ENCODE results near the gene TRIM17.
A peak's percentile ranks its signal among the peaks of the same experiment; 100 is the strongest.

Gene TRIM17

DNA sequence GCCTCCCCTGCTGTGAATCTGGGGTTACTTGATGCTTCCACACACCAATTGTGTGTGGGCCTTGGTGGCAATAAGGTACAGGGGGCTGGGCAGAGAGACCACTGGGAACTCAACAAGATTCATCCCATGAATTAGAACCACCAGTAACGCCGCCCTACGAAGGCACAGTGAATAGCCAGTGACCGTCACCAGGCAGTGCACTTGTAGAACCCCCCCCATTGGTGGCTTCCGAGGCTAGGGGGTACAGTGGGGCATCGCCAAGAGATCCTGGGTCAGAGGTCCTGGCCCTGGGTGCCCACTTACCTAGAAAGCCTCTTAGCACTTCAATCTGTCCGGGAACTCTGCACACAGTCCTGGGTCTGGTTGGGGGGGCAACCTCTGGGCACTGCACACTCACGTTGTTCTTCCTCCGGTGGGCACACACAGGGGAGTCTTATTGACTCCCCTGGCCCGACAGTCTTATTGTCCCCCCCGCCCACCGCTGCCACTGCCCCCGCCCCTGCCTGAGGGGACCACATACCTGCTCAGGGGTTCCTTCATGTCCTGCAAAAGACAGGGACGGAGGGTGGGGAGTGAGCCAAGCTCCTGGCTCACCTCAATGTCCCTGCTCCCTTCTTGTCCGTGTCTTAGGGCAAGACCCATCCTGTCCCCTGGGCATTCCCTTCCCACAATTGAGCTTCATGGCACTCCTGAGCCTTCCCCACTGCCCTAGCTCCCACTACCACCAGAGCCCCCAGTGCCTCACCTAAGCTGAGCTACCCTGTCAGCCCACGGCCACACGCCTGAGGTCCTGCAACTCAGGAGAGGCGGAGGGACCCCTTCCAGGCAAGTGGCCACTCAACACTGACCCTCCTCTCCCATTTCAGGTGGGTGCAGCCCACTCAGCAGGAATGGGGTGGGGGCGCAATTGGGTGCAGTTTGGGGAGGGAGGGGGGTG is 7.5 kb downstream of the TRIM17 start:
- Histone ChIP-seq H3K4me2 (ENCODE audit: low read depth, low read length) (no peak overlapping the region), H3K79me2 (ENCODE audit: low read length) (peaks cover 23% of the 10 kb centered on the region), H4K20me1 (ENCODE audit: insufficient read depth, low read length) (no peaks in the 10 kb centered on the region), H3K4me1 (ENCODE audit: low read length) (peaks cover 10% of the 10 kb centered on the region; the same call in 1 of the 2 replicates), H3K9me3 (replicated peaks; ENCODE audit: insufficient read depth, low read length) (no peaks in the 10 kb centered on the region), H3F3A (ENCODE audit: insufficient read depth, low read length) (no peaks in the 10 kb centered on the region), H3K36me3 (replicated peaks; ENCODE audit: insufficient read depth, low read length) (no peaks in the 10 kb centered on the region), H3K9me2 (replicated peaks; ENCODE audit: insufficient read depth, low read length) (no peaks in the 10 kb centered on the region), H3K27me3 (replicated peaks; ENCODE audit: insufficient read depth, low read length) (no peaks in the 10 kb centered on the region), H3K4me3 (ENCODE audit: low read length) (no peak overlapping the region), H3K27ac (ENCODE audit: low read length) (no peak overlapping the region), H2AFZ (ENCODE audit: low read length) (no peak overlapping the region), H3K9ac (ENCODE audit: low read length) (no peak overlapping the region)
- TF ChIP-seq EZH2 (optimal IDR thresholded peaks at IDR 0.05; ENCODE audit: low read depth, low read length) (no peak), EZH2phosphoT487 (IDR thresholded peaks at IDR 0.05; ENCODE audit: low read length) (no peak)
- TF ChIP-seq, protein P1, sequence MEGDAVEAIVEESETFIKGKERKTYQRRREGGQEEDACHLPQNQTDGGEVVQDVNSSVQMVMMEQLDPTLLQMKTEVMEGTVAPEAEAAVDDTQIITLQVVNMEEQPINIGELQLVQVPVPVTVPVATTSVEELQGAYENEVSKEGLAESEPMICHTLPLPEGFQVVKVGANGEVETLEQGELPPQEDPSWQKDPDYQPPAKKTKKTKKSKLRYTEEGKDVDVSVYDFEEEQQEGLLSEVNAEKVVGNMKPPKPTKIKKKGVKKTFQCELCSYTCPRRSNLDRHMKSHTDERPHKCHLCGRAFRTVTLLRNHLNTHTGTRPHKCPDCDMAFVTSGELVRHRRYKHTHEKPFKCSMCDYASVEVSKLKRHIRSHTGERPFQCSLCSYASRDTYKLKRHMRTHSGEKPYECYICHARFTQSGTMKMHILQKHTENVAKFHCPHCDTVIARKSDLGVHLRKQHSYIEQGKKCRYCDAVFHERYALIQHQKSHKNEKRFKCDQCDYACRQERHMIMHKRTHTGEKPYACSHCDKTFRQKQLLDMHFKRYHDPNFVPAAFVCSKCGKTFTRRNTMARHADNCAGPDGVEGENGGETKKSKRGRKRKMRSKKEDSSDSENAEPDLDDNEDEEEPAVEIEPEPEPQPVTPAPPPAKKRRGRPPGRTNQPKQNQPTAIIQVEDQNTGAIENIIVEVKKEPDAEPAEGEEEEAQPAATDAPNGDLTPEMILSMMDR (IDR thresholded peaks at IDR 0.05; ENCODE audit: low read length): no peak
- DNase-seq: no peak

DNA sequence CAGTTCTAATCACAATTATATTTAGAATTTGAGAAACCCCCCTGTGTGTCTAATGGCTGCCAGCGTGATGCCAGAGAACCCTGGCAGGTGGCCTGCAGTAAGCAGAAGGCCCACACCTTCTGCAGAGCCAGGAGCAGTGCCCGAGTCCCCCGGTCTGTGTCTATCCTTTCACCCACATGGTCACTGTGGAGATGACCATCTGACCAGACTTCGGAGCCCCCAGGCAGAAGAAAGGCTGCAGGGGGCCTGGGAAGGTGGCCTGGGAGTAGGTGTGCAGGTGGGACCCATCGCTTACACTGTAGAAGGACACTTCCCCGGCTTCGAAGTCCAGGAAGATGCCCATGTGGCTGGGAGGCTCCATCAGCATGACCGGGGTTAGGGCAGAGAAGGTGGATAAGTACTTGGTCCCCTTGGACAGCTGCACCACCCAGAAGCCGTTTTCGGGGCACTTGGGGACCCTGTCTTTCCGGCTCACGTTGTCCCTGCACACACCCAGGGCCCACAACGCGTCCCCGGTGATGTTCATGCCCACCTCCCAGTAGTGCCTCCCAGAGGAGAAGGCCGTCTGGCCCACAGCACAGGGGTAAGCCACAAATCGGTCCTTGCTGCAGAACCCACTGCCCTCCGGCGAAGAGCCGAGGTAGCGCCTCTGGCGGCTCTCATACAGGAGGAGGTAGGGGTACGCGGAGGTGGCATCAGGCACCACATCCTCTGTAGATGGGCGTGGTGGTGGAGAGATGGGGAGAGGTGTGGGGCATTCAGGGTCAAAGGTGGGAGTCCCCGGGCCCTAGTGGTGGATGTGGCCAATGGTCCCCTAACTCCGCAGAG is 8.4 kb downstream of the TRIM17 start:
- Histone ChIP-seq H3K9me2 (replicated peaks; ENCODE audit: insufficient read depth, low read length) (no peaks in the 10 kb centered on the region), H3K27me3 (replicated peaks; ENCODE audit: insufficient read depth, low read length) (no peaks in the 10 kb centered on the region), H3K9me3 (replicated peaks; ENCODE audit: insufficient read depth, low read length) (no peaks in the 10 kb centered on the region), H2AFZ (ENCODE audit: low read length) (no peak overlapping the region), H3K79me2 (ENCODE audit: low read length) (peaks cover 29% of the 10 kb centered on the region), H3K4me1 (ENCODE audit: low read length) (peaks cover 10% of the 10 kb centered on the region; the same call in 1 of the 2 replicates), H3K9ac (ENCODE audit: low read length) (no peak overlapping the region), H3K36me3 (replicated peaks; ENCODE audit: insufficient read depth, low read length) (no peaks in the 10 kb centered on the region), H3K27ac (ENCODE audit: low read length) (no peak overlapping the region), H4K20me1 (ENCODE audit: insufficient read depth, low read length) (no peaks in the 10 kb centered on the region), H3K4me2 (ENCODE audit: low read depth, low read length) (no peak overlapping the region), H3K4me3 (ENCODE audit: low read length) (no peak overlapping the region), H3F3A (ENCODE audit: insufficient read depth, low read length) (no peaks in the 10 kb centered on the region)
- TF ChIP-seq EZH2phosphoT487 (IDR thresholded peaks at IDR 0.05; ENCODE audit: low read length) (no peak), EZH2 (optimal IDR thresholded peaks at IDR 0.05; ENCODE audit: low read depth, low read length) (no peak)
- TF ChIP-seq, protein P1 (IDR thresholded peaks at IDR 0.05; ENCODE audit: low read length): no peak
- DNase-seq: no peak

DNA sequence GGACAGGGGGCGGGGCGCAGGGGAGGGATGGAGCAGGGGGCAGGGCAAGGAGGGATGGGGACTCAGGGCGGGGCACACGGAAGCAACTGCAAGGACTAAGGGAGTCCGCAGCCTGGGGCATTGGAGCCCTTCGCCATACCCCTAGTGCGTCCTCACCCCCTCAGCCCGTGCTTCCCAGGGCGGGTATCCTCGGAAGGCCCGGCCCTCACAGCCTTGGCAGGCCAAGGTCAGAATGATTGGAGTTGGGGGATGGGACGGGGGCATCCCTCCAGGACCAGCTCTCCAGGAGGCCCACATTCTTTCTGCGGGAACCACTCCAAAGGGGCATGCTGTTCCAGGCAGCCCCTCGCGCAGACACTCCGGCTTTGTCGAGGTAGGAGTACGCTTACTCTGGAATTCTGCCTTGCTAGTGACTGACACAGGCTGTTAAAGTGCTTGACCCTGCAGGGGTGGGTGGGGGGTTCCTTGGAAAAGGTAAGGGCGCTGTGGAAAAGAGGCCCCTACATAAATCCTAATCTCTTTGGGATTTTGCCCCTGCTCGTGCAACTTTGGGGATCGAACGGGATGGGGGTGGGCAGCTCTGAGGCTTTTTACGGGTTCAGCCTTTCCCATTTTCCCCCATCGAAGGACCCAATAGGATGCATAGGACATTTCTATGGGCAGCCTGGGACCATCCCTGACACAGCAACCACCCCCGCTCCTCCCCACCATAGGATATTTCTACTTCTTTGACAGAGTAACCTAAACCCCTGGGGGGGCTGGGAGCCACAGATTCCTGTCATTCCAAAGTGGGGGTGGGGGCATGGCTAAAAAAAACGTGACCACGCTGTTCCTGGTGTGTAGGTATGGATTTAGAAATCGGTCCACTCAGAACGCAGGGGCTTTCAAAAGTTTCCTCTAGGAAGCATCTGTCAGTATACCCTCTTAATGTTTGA is 9.3 kb downstream of the TRIM17 start:
- H3K36me3 ChIP-seq (replicated peaks; ENCODE audit: insufficient read depth, low read length): no peaks in the 10 kb centered on the region
- no peaks in the 10 kb centered on the region for H4K20me1 ChIP-seq (ENCODE audit: insufficient read depth, low read length)
- no peaks in the 10 kb centered on the region for H3K9me3 ChIP-seq (replicated peaks; ENCODE audit: insufficient read depth, low read length)
- peak overlapping the region; percentile 56 for H3K4me3 ChIP-seq (ENCODE audit: low read length)
- H3K27ac ChIP-seq (ENCODE audit: low read length): no peak overlapping the region
- no peak overlapping the region for H3K9ac ChIP-seq (ENCODE audit: low read length)
- no peak for DNase-seq
- H2AFZ ChIP-seq (ENCODE audit: low read length): peak overlapping the region; percentile 65
- H3K4me1 ChIP-seq (ENCODE audit: low read length): peaks cover 10% of the 10 kb centered on the region; the same call in 1 of the 2 replicates
- no peaks in the 10 kb centered on the region for H3K9me2 ChIP-seq (replicated peaks; ENCODE audit: insufficient read depth, low read length)
- H3K4me2 ChIP-seq (ENCODE audit: low read depth, low read length): peak overlapping the region; percentile 45; the same call in 1 of the 2 replicates
- H3F3A ChIP-seq (ENCODE audit: insufficient read depth, low read length): no peaks in the 10 kb centered on the region
- H3K79me2 ChIP-seq (ENCODE audit: low read length): peaks cover 38% of the 10 kb centered on the region
- no peak for TF ChIP-seq EZH2 (optimal IDR thresholded peaks at IDR 0.05; ENCODE audit: low read depth, low read length)
- TF ChIP-seq EZH2phosphoT487 (IDR thresholded peaks at IDR 0.05; ENCODE audit: low read length): no peak
- TF ChIP-seq, protein P1 (IDR thresholded peaks at IDR 0.05; ENCODE audit: low read length): no peak
- H3K27me3 ChIP-seq (replicated peaks; ENCODE audit: insufficient read depth, low read length): no peaks in the 10 kb centered on the region
